Mesodermal cell (in vitro differentiated cells): ENCODE results near the gene ZNF74.
"Not testable (repeated sequence)": the region's sequence is repeated elsewhere in the genome, so short reads cannot be mapped to it uniquely, and the experiment has no call there.

Source experiments
- H3K27ac ChIP-seq: 2 replicates; pipeline ENCODE4 v1.7.0; 2013; ENCODE audit warnings: mild to moderate bottlenecking, low read depth, low read length, moderate library complexity; ENCODE audit not compliant: severe bottlenecking
- H3K36me3 ChIP-seq: 2 replicates; pipeline ENCODE4 v1.7.1; 2013; ENCODE audit warnings: mild to moderate bottlenecking, low read length, moderate library complexity; ENCODE audit not compliant: control insufficient read depth, insufficient read depth
- H3K4me1 ChIP-seq: one replicate; pipeline ENCODE4 v1.7.1; 2013; ENCODE audit warnings: mild to moderate bottlenecking, low read length; ENCODE audit not compliant: insufficient read depth, control insufficient read depth, poor library complexity, severe bottlenecking
- H3K4me3 ChIP-seq: 2 replicates; pipeline ENCODE4 v1.7.0; 2013; ENCODE audit warnings: low read length, control low read depth, mild to moderate bottlenecking; ENCODE audit not compliant: insufficient read depth, poor library complexity, severe bottlenecking; ENCODE audit errors: extremely low read depth
- H3K9me3 ChIP-seq: 2 replicates; pipeline ENCODE4 v1.7.1; 2013; ENCODE audit warnings: mild to moderate bottlenecking, low read length, moderate library complexity; ENCODE audit not compliant: control insufficient read depth
- WGBS, 2 experiments: methylation state at CpG; one replicate each; pipeline ENCODE4 v1.1.5; 2013; ENCODE audit warnings: missing lambda C conversion rate in 2 of 2; ENCODE audit not compliant: insufficient coverage in 2 of 2; 5-methylcytosine and 5-hydroxymethylcytosine counted together

Gene ZNF74

GRCh38 chr22:20360866-20361751, 32.8 kb upstream of the ZNF74 start:
- not testable (repeated sequence) for H3K27ac ChIP-seq, H3K4me3 ChIP-seq, H3K4me1 ChIP-seq, H3K9me3 ChIP-seq, H3K36me3 ChIP-seq
- 97 to 100% methylated on average over 9 to 64 of the region's 145 CpGs for WGBS, 2 experiments

GRCh38 chr22:20361752-20362229, 32.2 kb upstream of the ZNF74 start:
- H3K4me3 ChIP-seq, H3K9me3 ChIP-seq, H3K27ac ChIP-seq, H3K4me1 ChIP-seq, H3K36me3 ChIP-seq: not testable (repeated sequence)
- WGBS, 2 experiments, result 95% methylated on average over 42 to 48 of the region's 54 CpGs

- not testable (repeated sequence) for H3K4me3 ChIP-seq, H3K9me3 ChIP-seq, H3K4me1 ChIP-seq, H3K27ac ChIP-seq, H3K36me3 ChIP-seq
- WGBS, 2 experiments, result 98 to 99% methylated on average over 5 of the region's 10 CpGs
These were observed 31.5 kb upstream of the ZNF74 start for GRCh38 chr22:20362403-20362802.

GRCh38 chr22:20364335-20365260, 29.4 kb upstream of the ZNF74 start:
- H3K36me3 ChIP-seq, H3K27ac ChIP-seq, H3K9me3 ChIP-seq, H3K4me1 ChIP-seq, H3K4me3 ChIP-seq: not testable (repeated sequence)
- WGBS, 2 experiments, result 66% methylated on average over 5 of the region's 11 CpGs; no CpG with 5 or more reads in 1 of the 2 experiments

GRCh38 chr22:20366841-20367240, 27.1 kb upstream of the ZNF74 start:
- not testable (repeated sequence) for H3K9me3 ChIP-seq, H3K4me1 ChIP-seq, H3K27ac ChIP-seq, H3K4me3 ChIP-seq, H3K36me3 ChIP-seq
- 93 to 100% methylated on average over 3 to 5 of the region's 9 CpGs for WGBS, 2 experiments

- not testable (repeated sequence) for H3K4me1 ChIP-seq, H3K9me3 ChIP-seq, H3K4me3 ChIP-seq, H3K27ac ChIP-seq, H3K36me3 ChIP-seq
- WGBS, 2 experiments, result 96 to 100% methylated on average over 4 of the region's 9 CpGs
These were observed 25.1 kb upstream of the ZNF74 start for GRCh38 chr22:20368875-20369274.

GRCh38 chr22:20371687-20372086, 22.3 kb upstream of the ZNF74 start:
- H3K36me3 ChIP-seq, H3K4me3 ChIP-seq, H3K4me1 ChIP-seq, H3K27ac ChIP-seq, H3K9me3 ChIP-seq: not testable (repeated sequence)
- no CpG with 5 or more reads among the region's 6 CpGs for WGBS, 2 experiments

- not testable (repeated sequence) for H3K9me3 ChIP-seq, H3K4me1 ChIP-seq, H3K4me3 ChIP-seq, H3K36me3 ChIP-seq, H3K27ac ChIP-seq
- WGBS, 2 experiments, result 20% methylated on average over 1 of the region's 8 CpGs; no CpG with 5 or more reads in 1 of the 2 experiments
These were observed 21.5 kb upstream of the ZNF74 start for GRCh38 chr22:20372406-20372854.

- H3K36me3 ChIP-seq, H3K9me3 ChIP-seq, H3K4me1 ChIP-seq, H3K27ac ChIP-seq, H3K4me3 ChIP-seq: not testable (repeated sequence)
- 80 to 87% methylated on average over 4 to 6 of the region's 6 CpGs for WGBS, 2 experiments
These were observed 20.7 kb upstream of the ZNF74 start for GRCh38 chr22:20373195-20373706.

GRCh38 chr22:20374130-20374529, 19.8 kb upstream of the ZNF74 start:
- not testable (repeated sequence) for H3K4me1 ChIP-seq, H3K9me3 ChIP-seq, H3K27ac ChIP-seq, H3K36me3 ChIP-seq, H3K4me3 ChIP-seq
- WGBS, 2 experiments, result 100% methylated on average over 1 of the region's 2 CpGs; no CpG with 5 or more reads in 1 of the 2 experiments
